Measurements from ENCODE around the gene LY86. TPM values are rescaled to one million over a fixed set of nuclear protein-coding genes. Genes with fewer than 3 reads are reported as not detected.
"Not testable (repeated sequence)": the region's sequence is repeated elsewhere in the genome, so short reads cannot be mapped to it uniquely, and the experiment has no call there.

Gene LY86
- total RNA-seq, 1 experiment from 2014 or later: not detected

DNA sequence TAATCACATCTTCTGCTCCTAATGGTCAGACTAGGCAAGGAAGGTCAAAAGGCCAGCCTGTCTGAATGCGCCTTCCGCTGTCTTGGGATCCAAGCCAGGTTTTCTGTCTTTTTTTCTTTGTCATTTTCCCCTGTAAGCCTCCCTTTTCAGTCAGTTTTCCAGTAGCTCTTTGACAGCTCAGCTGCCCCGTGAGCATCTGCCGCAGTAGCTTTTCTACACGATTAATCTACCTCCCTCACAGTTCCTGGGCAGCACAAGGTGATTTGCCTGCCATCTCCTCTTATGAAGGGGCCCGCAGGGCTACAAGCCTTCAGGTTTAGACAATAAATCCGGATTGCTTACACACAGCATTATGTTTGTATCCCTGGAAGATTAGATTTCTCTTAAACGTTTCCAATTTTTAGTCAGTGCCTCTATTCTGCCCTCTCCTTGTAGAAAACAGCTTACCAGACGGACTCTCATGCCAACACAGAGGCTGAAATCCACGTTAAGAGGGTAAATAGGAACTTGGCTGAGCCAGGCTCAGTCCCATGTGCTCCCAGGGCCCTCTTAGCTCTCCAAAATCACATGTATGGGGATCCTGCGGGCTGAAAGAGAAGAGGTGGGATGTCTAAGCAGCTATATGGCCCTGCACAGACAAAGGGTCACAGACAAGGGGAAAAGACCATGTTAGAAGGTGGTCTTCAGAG is 77.2 kb downstream of the LY86 start:
- CTCF ChIA-PET: interaction anchor here (0.8 to 2.8 kb wide), 3 partner anchors 11 to 59 kb away, joined by 4 to 15 read pairs (median 6); no protein-coding TSS in a partner anchor
- H3K9me3 Mint-ChIP-seq (ENCODE audit: unreplicated experiment): no peaks in the 10 kb centered on the region
- H3K4me3 Mint-ChIP-seq (ENCODE audit: unreplicated experiment): no peak overlapping the region
- POLR2A ChIA-PET: interaction anchor here (1.7 kb wide), 1 partner anchor 10 kb away, joined by 6 read pairs; no protein-coding TSS in a partner anchor
- DNase-seq (ENCODE audit: unreplicated experiment): no peak
- no peaks in the 10 kb centered on the region for H3K36me3 Mint-ChIP-seq (ENCODE audit: insufficient read depth, unreplicated experiment)
- TF ChIP-seq, protein P1, sequence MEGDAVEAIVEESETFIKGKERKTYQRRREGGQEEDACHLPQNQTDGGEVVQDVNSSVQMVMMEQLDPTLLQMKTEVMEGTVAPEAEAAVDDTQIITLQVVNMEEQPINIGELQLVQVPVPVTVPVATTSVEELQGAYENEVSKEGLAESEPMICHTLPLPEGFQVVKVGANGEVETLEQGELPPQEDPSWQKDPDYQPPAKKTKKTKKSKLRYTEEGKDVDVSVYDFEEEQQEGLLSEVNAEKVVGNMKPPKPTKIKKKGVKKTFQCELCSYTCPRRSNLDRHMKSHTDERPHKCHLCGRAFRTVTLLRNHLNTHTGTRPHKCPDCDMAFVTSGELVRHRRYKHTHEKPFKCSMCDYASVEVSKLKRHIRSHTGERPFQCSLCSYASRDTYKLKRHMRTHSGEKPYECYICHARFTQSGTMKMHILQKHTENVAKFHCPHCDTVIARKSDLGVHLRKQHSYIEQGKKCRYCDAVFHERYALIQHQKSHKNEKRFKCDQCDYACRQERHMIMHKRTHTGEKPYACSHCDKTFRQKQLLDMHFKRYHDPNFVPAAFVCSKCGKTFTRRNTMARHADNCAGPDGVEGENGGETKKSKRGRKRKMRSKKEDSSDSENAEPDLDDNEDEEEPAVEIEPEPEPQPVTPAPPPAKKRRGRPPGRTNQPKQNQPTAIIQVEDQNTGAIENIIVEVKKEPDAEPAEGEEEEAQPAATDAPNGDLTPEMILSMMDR (IDR thresholded peaks at IDR 0.05; ENCODE audit: unreplicated experiment): no peak
- H3K27me3 Mint-ChIP-seq (ENCODE audit: insufficient read depth, unreplicated experiment): no peaks in the 10 kb centered on the region
- intact Hi-C loops (cut with micrococcal nuclease): no loop called here
- no TSS peak for BruUV-seq (replicated peaks)
- no peak overlapping the region for H3K27ac Mint-ChIP-seq (ENCODE audit: low read depth, unreplicated experiment)
- peaks cover 14% of the 10 kb centered on the region for H3K4me1 Mint-ChIP-seq (ENCODE audit: insufficient read depth, unreplicated experiment)

DNA sequence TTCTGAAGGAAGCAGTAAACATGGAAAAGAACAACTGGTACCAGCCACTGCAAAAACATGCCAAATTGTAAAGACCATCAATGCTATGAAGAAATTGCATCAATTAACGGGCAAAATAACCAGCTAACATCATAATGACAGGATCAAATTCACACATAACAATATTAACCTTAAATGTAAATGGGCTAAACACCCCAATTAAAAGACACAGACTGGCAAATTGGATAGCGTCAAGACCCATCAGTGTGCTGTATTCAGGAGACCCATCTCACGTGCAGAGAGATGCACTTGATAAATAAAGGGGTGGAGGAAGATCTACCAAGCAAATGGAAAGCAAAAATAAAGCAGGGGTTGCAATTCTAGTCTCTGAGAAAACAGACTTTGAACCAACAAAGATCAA is 81.6 kb downstream of the LY86 start:
- DNase-seq (ENCODE audit: unreplicated experiment): not testable (repeated sequence)

DNA sequence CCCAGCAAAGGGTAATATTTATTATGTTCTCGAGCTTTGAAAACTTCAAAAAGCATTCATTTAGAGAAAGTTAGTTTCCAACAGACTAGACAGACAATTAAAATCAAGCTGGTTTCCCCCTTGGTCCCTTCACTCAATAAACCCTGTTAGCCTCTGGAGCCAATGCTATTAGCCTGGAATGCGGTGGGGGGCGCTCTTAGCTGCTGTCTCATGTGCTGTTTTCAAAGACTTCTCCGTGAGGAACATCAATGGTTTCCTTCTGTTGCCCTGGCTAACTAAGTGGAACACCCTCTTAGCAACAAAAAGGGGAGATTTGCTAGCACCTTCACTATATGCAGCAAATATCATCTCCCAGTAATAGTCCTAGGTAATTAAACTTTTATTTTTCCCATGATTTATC is 86.4 kb downstream of the LY86 start:
- H3K36me3 Mint-ChIP-seq (ENCODE audit: insufficient read depth, unreplicated experiment): peaks cover 5% of the 10 kb centered on the region
- DNase-seq (ENCODE audit: unreplicated experiment): no peak
- no peak overlapping the region for H3K27ac Mint-ChIP-seq (ENCODE audit: low read depth, unreplicated experiment)
- H3K4me3 Mint-ChIP-seq (ENCODE audit: unreplicated experiment): no peak overlapping the region
- POLR2A ChIA-PET: interaction anchor here (0.7 to 1.7 kb wide), 4 partner anchors 10 to 136 kb away, joined by 3 to 6 read pairs (median 4); no protein-coding TSS in a partner anchor
- TF ChIP-seq, protein P1 (IDR thresholded peaks at IDR 0.05; ENCODE audit: unreplicated experiment): peak; percentile 18
- CTCF ChIA-PET: interaction anchor here (0.6 to 2.6 kb wide), 8 partner anchors 10 to 569 kb away, joined by 3 to 15 read pairs (median 3); no protein-coding TSS in a partner anchor
- H3K4me1 Mint-ChIP-seq (ENCODE audit: insufficient read depth, unreplicated experiment): peaks cover 23% of the 10 kb centered on the region
- H3K27me3 Mint-ChIP-seq (ENCODE audit: insufficient read depth, unreplicated experiment): no peaks in the 10 kb centered on the region
- peaks cover 7% of the 10 kb centered on the region for H3K9me3 Mint-ChIP-seq (ENCODE audit: unreplicated experiment)
- intact Hi-C loops (cut with micrococcal nuclease): loop anchor here (5.0 to 10.0 kb wide), 4 partner anchors 242 to 720 kb away; partner anchors contain the start of gene RREB1
- BruUV-seq (replicated peaks): no TSS peak

More for the DNA sequence above, 81.6 kb downstream of the LY86 start:
- H3K4me1 Mint-ChIP-seq (ENCODE audit: insufficient read depth, unreplicated experiment); H3K9me3 Mint-ChIP-seq (ENCODE audit: unreplicated experiment); H3K4me3 Mint-ChIP-seq (ENCODE audit: unreplicated experiment); H3K27ac Mint-ChIP-seq (ENCODE audit: low read depth, unreplicated experiment); H3K36me3 Mint-ChIP-seq (ENCODE audit: insufficient read depth, unreplicated experiment); POLR2A ChIA-PET; H3K27me3 Mint-ChIP-seq (ENCODE audit: insufficient read depth, unreplicated experiment); BruUV-seq (replicated peaks): not testable (repeated sequence)
- CTCF ChIA-PET: interaction anchor here (1.1 kb wide), 1 partner anchor 30 kb away, joined by 3 read pairs; no protein-coding TSS in a partner anchor
- intact Hi-C loops (cut with micrococcal nuclease): loop anchor here (10.0 kb wide), 1 partner anchor 725 kb away; no protein-coding TSS in a partner anchor

DNA sequence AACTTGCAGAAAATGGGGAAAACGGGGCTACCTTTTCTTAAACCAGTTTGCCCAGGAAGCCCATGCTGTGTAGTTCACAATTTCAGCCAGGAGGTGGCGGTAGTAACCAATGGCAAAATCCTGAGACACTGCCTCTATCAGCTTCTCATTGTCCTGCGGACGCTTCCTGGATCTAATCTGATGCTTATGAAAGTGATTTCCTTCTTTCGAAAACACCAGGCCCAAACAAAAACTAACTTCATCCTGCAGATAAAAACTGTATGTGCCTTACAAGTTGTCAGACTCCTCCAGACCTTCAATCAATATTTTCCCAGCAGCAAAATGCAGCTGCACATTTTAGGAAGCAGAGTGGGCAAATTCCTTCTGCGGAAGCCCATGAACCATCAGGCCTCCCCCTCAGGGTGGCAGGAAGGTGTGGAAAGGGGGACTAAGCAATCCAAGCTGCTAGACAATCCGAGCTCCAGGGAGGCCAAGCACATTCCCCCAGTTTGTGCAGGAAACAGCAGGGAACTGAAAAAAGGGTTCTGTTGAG is 88.5 kb downstream of the LY86 start:
- H3K36me3 Mint-ChIP-seq (ENCODE audit: insufficient read depth, unreplicated experiment): peaks cover 5% of the 10 kb centered on the region
- H3K27me3 Mint-ChIP-seq (ENCODE audit: insufficient read depth, unreplicated experiment): no peaks in the 10 kb centered on the region
- ChIA-PET CTCF (interaction anchor here (0.6 to 3.7 kb wide), 32 partner anchors 9 to 1382 kb away, joined by 3 to 22 read pairs (median 4); no protein-coding TSS in a partner anchor), POLR2A (interaction anchor here (0.5 to 2.5 kb wide), 13 partner anchors 10 to 871 kb away, joined by 3 to 17 read pairs (median 4); no protein-coding TSS in a partner anchor)
- H3K4me1 Mint-ChIP-seq (ENCODE audit: insufficient read depth, unreplicated experiment): peaks cover 23% of the 10 kb centered on the region
- no peak overlapping the region for H3K4me3 Mint-ChIP-seq (ENCODE audit: unreplicated experiment)
- peaks cover 7% of the 10 kb centered on the region for H3K9me3 Mint-ChIP-seq (ENCODE audit: unreplicated experiment)
- peak; percentile 88 for DNase-seq (ENCODE audit: unreplicated experiment)
- intact Hi-C loops (cut with micrococcal nuclease): loop anchor here (1.0 to 10.0 kb wide), 10 partner anchors 23 to 938 kb away; partner anchors contain the start of gene RREB1
- no TSS peak for BruUV-seq (replicated peaks)
- TF ChIP-seq, protein P1 (IDR thresholded peaks at IDR 0.05; ENCODE audit: unreplicated experiment): peak; percentile 92
- no peak overlapping the region for H3K27ac Mint-ChIP-seq (ENCODE audit: low read depth, unreplicated experiment)
